Activated CD8-positive, alpha-beta memory T cell treated with anti-CD3 and anti-CD28 coated beads, Interleukin-2, amount 50 U/mL, for 1 hour (primary cell): ENCODE measurements around the gene NR4A3.
A peak's percentile ranks its signal among the peaks of the same experiment; 100 is the strongest.

Experiments
- DNase-seq: peaks from one replicate; pipeline ENCODE4 v3.0.0-alpha.2; 2020; ENCODE audit errors: extremely low read depth

The NR4A3 gene

GRCh38 chr9:99878651-99879050 lies 57.0 kb downstream of the NR4A3 start:
- DNase-seq: no peak

GRCh38 chr9:99881769-99882168 lies 60.1 kb downstream of the NR4A3 start:
- DNase-seq: no peak

GRCh38 chr9:99885747-99886146 lies 64.1 kb downstream of the NR4A3 start:
- no peak for DNase-seq

GRCh38 chr9:99889120-99889519 lies 67.4 kb downstream of the NR4A3 start:
- DNase-seq: no peak

- no peak for DNase-seq
These were observed 73.1 kb downstream of the NR4A3 start for GRCh38 chr9:99894826-99895225.

GRCh38 chr9:99895510-99895909 lies 73.8 kb downstream of the NR4A3 start:
- DNase-seq: no peak

GRCh38 chr9:99896119-99896518 lies 74.4 kb downstream of the NR4A3 start:
- no peak for DNase-seq

GRCh38 chr9:99903393-99903792 lies 81.7 kb downstream of the NR4A3 start:
- no peak for DNase-seq

GRCh38 chr9:99905833-99906402 lies 84.2 kb downstream of the NR4A3 start:
- no peak for DNase-seq

- peak; percentile 49 for DNase-seq
These were observed 84.9 kb downstream of the NR4A3 start, which contains the start of gene STX17 for GRCh38 chr9:99906403-99907207. Gene STX17, plus strand, starts transcription at chr9:99906654. Its CDS starts 8,586 bp downstream, at chr9:99915240.

- no peak for DNase-seq
These were observed 85.5 kb downstream of the NR4A3 start for GRCh38 chr9:99907208-99907532.

GRCh38 chr9:99911600-99911999 lies 89.9 kb downstream of the NR4A3 start:
- no peak for DNase-seq
